HG03521 (cell line): ENCODE results near the gene VPS13C.

Experiments used
- ATAC-seq: cut with Tn5 transposase; IDR thresholded peaks from one replicate; pipeline ENCODE4 v1.9.1; 2021; ENCODE audit warnings: mild to moderate bottlenecking, moderate library complexity; ENCODE audit not compliant: unreplicated experiment

Gene VPS13C

GRCh38 chr15:62060113-62060895 is at the start of gene VPS13C:
VPS13C (minus strand) TSS chr15:62060447; CDS start chr15:62060374, 73 bp downstream.
- ATAC-seq: peak; percentile 85

GRCh38 chr15:62109437-62109836 is 49.2 kb upstream of the VPS13C start:
- no peak for ATAC-seq

GRCh38 chr15:62108411-62108810 is 48.2 kb upstream of the VPS13C start:
- no peak for ATAC-seq

- ATAC-seq: no peak
Observed at GRCh38 chr15:62107571-62108121, 47.4 kb upstream of the VPS13C start.

- ATAC-seq: no peak
Observed at GRCh38 chr15:62106096-62106495, 45.8 kb upstream of the VPS13C start.

GRCh38 chr15:62105266-62105665 is 45.0 kb upstream of the VPS13C start:
- ATAC-seq: no peak

- ATAC-seq: no peak
Observed at GRCh38 chr15:62104846-62105245, 44.6 kb upstream of the VPS13C start.

GRCh38 chr15:62104401-62104800 is 44.2 kb upstream of the VPS13C start:
- no peak for ATAC-seq

- no peak for ATAC-seq
Observed at GRCh38 chr15:62103431-62103830, 43.2 kb upstream of the VPS13C start.

GRCh38 chr15:62099094-62099601 is 38.9 kb upstream of the VPS13C start:
- ATAC-seq: no peak

- no peak for ATAC-seq
Observed at GRCh38 chr15:62094388-62094787, 34.1 kb upstream of the VPS13C start.

- ATAC-seq: no peak
Observed at GRCh38 chr15:62093809-62094208, 33.6 kb upstream of the VPS13C start.

GRCh38 chr15:62090988-62091387 is 30.7 kb upstream of the VPS13C start:
- ATAC-seq: no peak

GRCh38 chr15:62089616-62090015 is 29.4 kb upstream of the VPS13C start:
- ATAC-seq: no peak

- no peak for ATAC-seq
Observed at GRCh38 chr15:62088353-62088693, 28.1 kb upstream of the VPS13C start.

- no peak for ATAC-seq
Observed at GRCh38 chr15:62087671-62088352, 27.6 kb upstream of the VPS13C start.

- ATAC-seq: no peak
Observed at GRCh38 chr15:62085740-62086139, 25.5 kb upstream of the VPS13C start.

- no peak for ATAC-seq
Observed at GRCh38 chr15:62083194-62084154, 23.2 kb upstream of the VPS13C start.

- no peak for ATAC-seq
Observed at GRCh38 chr15:62079594-62079993, 19.3 kb upstream of the VPS13C start.

- no peak for ATAC-seq
Observed at GRCh38 chr15:62075595-62076277, 15.5 kb upstream of the VPS13C start.
